HG02840 (cell line): ENCODE results near the gene TCERG1L.
"Not testable (repeated sequence)": the region's sequence is repeated elsewhere in the genome, so short reads cannot be mapped to it uniquely, and the experiment has no call there.

Experiments used
- ATAC-seq: cut with Tn5 transposase; IDR thresholded peaks from one replicate; pipeline ENCODE4 v1.9.1; 2021; ENCODE audit warnings: mild to moderate bottlenecking, moderate library complexity, moderate number of reproducible peaks; ENCODE audit not compliant: unreplicated experiment, low FRiP score

The TCERG1L gene

GRCh38 chr10:131251146-131251541 lies 60.4 kb downstream of the TCERG1L start:
- ATAC-seq, result no peak

- ATAC-seq, result no peak
Observed at GRCh38 chr10:131250454-131251145, 60.9 kb downstream of the TCERG1L start.

GRCh38 chr10:131249955-131250344 lies 61.6 kb downstream of the TCERG1L start:
- ATAC-seq, result no peak

GRCh38 chr10:131249238-131249954 lies 62.1 kb downstream of the TCERG1L start:
- no peak for ATAC-seq

GRCh38 chr10:131248376-131249165 lies 63.0 kb downstream of the TCERG1L start:
- ATAC-seq, result no peak

GRCh38 chr10:131247873-131248272 lies 63.6 kb downstream of the TCERG1L start:
- no peak for ATAC-seq

GRCh38 chr10:131246775-131247174 lies 64.7 kb downstream of the TCERG1L start:
- no peak for ATAC-seq

GRCh38 chr10:131246089-131246488 lies 65.4 kb downstream of the TCERG1L start:
- no peak for ATAC-seq

GRCh38 chr10:131245475-131246059 lies 66.0 kb downstream of the TCERG1L start:
- no peak for ATAC-seq

GRCh38 chr10:131244836-131245235 lies 66.7 kb downstream of the TCERG1L start:
- no peak for ATAC-seq

GRCh38 chr10:131243076-131243475 lies 68.4 kb downstream of the TCERG1L start:
- ATAC-seq, result no peak

- ATAC-seq, result no peak
Observed at GRCh38 chr10:131242007-131242406, 69.5 kb downstream of the TCERG1L start.

GRCh38 chr10:131240691-131241090 lies 70.8 kb downstream of the TCERG1L start:
- no peak for ATAC-seq

- no peak for ATAC-seq
Observed at GRCh38 chr10:131239926-131240325, 71.6 kb downstream of the TCERG1L start.

GRCh38 chr10:131239450-131239849 lies 72.1 kb downstream of the TCERG1L start:
- ATAC-seq, result no peak

- ATAC-seq, result no peak
Observed at GRCh38 chr10:131238669-131239280, 72.7 kb downstream of the TCERG1L start.

- no peak for ATAC-seq
Observed at GRCh38 chr10:131237991-131238651, 73.4 kb downstream of the TCERG1L start.

GRCh38 chr10:131234606-131235005 lies 76.9 kb downstream of the TCERG1L start:
- not testable (repeated sequence) for ATAC-seq

- ATAC-seq, result no peak
Observed at GRCh38 chr10:131233611-131234258, 77.8 kb downstream of the TCERG1L start.
